NCI-H446 treated with DMSO at 0.1 percent for 48 hours (cell line): ENCODE measurements around the gene EMILIN2.
"Not testable (repeated sequence)": the region's sequence is repeated elsewhere in the genome, so short reads cannot be mapped to it uniquely, and the experiment has no call there.

Experiments
- DNase-seq: peaks from one replicate; lab custom pipeline; 2025; lab: John Stamatoyannopoulos, UW

The EMILIN2 gene

GRCh38 chr18:2900684-2901422, 54.0 kb downstream of the EMILIN2 start:
- no peak for DNase-seq

GRCh38 chr18:2901423-2901985, 54.7 kb downstream of the EMILIN2 start:
- no peak for DNase-seq

DNA sequence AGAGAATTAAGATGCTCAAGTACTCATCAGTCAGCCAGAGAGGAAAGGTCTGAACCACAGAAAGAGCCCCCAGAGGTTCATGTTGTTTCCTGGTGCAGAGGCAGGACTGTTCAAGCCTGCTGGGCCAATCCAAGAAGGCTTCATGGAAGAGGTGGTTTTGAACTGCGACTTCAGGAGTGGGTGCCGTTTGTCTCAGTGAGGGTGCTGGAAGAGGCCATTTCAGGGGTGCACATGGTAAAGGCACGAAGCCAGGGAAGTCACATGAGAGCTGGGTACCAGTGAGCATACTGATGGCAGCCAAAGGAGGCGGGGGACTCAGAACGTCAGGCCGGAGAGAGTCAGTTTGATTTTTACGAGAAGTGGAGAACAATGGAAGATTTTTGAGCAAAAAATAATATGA, 55.5 kb downstream of the EMILIN2 start:
- DNase-seq: no peak

GRCh38 chr18:2903006-2903405, 56.2 kb downstream of the EMILIN2 start:
- DNase-seq: no peak

GRCh38 chr18:2905854-2906703, 59.3 kb downstream of the EMILIN2 start:
- no peak for DNase-seq

DNA sequence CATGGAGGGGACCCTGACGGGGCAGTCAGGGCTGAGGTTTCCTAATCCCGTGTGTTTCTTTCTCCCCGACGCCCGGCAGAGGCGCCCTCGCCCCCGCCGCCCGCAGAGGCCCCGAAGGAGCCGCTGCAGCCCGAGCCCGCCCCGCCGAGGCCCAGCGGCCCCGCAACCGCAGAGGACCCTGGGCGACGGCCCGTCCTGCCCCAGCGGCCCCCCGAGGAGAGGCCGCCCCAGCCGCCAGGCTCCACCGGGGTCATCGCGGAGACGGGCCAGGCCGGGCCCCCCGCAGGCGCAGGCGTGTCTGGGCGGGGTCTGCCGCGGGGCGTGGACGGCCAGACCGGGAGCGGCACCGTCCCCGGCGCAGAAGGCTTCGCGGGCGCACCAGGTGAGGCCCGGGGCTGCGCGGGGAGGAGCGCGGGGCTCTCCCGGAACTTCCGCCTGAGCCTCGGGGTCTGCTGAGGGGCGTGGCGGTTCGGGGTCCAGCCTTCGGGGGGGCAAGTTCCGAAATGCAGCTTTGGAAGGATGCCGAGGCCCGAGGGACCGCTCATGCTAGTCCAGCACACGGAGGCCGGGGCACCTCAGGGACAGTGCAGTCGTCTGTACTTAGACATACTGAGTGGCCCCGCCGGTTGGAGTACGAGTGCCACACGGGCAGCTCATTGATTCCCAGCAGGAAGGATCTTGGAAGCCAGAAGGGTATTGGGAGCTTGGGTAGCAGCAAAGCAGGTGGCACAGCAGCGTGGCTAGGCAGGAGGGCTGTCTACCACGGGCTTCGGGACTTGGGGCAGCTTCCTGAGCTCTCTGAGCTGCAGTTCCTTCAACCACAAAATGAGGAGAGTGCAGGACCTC, 60.1 kb downstream of the EMILIN2 start:
- no peak for DNase-seq

DNA sequence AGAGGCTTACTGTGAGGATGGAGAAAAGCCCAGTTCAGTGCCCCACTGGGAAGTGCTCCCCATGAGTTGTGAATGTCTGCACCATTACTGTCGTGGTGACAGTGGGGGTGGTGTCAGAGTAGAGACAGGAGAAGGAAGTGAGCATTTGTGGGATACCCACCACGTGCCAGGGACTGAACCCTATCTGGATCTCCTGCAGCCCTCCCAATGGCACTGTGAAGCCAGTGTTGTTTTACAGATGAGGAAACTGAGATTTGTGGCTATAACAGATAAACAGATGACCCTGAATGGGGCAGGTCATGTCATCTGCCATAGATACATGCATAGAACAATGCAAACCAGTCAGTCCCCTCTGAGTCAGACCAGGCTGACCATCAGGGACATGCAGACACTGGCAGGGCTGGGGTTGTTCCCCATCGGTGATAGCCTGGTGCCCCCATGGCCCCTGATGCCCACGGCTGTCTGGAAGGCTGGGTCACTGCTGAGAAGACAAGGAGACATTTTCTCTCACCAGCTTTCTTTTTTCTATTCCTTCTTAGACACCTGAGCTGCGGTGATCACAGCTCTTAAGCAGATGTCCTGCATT, 60.8 kb downstream of the EMILIN2 start:
- no peak for DNase-seq

DNA sequence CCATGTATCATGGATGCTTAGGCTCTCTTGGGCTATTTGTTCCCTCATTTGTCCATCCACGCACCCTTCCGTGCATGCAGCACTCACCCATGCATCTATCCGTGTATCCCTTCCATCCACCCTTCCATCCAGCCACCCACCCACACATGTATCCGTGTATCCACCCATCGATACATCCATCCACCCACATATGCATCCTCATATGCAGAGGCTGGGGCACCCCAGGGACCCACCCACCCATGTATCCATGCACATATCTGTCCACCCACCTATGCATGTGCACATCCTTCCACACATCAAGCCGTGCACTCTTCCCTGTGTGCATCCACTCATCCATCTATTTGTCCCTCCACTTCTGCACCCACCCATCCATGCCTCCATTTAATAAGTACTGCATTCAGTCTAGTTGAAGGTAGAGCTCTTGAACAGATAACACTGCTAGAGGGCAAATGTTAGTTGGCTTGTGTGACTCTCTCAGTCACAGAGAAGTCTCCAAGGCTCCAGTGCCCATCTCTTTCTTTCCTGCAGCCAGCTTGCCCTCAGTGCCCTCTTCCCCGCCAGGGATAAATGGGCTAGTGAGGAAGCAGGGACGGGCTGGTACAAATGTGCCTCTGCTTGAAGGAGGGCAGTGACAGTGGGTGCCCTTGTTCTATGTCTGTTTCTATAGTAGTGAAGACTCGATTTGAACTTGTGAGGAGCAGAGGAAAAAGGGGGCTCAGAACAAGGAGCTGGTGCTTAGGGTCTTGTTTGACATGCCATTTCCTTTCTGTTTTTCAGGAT, 61.5 kb downstream of the EMILIN2 start:
- DNase-seq: no peak

DNA sequence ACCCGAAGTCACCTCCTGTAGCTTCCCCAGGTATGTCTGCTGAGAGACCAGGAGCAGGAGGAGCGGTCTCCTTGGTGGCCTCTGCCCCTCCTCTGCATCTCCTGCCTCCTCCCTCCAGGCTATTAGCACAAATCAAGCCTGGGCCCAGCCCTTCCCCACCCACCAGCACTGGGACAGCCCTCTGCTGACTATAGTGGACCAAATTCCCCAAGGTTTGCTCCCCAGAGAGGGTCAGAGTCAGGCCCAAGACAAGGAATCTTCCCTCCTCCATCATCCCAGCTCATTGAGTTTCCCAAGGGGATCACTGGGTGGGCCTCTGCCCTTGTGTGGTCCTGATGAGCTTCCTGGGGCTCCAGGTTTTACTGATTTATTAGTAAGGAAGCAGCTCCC, 62.1 kb downstream of the EMILIN2 start:
- DNase-seq: no peak

GRCh38 chr18:2909431-2910140, 62.8 kb downstream of the EMILIN2 start:
- DNase-seq: no peak

GRCh38 chr18:2910261-2910660, 63.5 kb downstream of the EMILIN2 start:
- DNase-seq: no peak

DNA sequence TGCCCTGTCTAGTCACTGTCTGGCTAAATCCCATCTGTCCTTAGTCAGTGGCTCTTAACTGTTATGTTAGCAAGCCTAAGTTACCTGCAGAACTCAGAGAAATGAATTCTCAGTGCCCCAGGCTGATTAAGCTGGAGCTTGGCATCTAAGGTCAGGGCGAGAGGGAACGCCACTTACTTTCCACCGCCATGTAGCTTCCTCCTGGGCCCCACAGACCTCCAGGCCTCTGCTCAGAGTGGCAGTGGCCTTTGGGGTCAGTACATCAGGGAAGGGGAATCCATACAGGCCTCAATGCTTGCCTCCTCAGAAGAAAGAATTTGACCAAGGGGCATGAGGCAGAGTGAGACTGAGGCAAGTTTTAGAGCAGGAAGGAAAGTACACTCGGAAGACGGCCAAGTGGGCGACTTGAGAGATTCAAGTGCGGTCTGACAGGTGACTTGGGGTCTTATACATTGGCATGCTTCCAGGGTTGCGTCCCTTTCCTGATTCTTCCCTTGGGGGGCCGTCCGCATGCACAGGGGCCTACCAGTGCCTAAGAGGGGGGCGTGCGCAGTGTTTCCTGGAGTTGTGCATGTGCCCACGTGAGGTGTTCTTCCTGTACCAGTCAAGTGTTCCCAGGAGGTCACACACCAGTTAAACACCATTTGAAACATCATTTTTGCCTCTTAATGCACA, 64.1 kb downstream of the EMILIN2 start:
- DNase-seq: no peak

GRCh38 chr18:2911533-2911932, 64.7 kb downstream of the EMILIN2 start:
- DNase-seq: no peak

DNA sequence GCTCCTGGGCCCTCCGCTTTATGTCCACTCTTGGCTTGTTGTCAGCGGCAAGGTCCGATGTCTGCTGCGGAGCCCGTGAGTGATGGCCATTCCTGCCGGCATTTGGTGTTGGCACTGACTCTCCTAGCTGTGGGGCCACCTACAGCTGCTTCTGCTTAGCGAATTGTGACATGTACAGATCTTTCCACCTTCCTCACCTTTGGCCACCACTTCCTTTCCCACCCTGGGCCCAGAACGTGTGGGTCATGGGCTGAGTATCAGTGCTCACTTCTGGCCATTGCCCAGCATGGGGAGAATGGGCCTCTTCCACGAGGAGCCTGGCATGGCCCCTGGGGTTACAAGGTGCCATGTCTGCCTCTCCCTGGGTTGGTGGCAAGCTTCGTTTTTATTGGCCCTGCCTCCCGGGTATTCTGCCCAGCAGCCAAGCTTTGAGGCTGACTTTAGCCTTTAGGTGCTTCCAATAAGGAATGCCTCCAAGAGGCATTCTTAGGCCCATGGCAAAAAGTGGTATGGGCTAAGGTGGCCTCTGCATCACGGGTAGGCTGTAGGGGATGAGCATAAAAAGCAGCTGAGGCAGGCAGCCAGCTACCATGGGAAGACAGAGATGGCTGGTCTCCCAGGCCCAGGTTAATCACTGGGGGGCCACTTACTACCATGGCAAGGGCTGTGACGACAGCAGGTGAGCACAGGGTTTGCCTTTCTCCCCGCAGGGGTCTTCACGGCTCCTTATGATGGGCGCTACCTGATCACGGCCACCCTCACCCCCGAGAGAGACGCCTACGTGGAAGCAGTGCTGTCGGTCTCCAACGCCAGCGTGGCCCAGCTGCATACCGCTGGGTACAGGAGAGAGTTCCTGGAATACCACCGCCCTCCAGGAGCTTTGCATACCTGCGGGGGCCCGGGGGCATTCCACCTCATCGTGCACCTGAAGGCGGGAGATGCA, 65.8 kb downstream of the EMILIN2 start:
- DNase-seq: no peak

- no peak for DNase-seq
Measured at GRCh38 chr18:2913398-2914005, 66.7 kb downstream of the EMILIN2 start.

DNA sequence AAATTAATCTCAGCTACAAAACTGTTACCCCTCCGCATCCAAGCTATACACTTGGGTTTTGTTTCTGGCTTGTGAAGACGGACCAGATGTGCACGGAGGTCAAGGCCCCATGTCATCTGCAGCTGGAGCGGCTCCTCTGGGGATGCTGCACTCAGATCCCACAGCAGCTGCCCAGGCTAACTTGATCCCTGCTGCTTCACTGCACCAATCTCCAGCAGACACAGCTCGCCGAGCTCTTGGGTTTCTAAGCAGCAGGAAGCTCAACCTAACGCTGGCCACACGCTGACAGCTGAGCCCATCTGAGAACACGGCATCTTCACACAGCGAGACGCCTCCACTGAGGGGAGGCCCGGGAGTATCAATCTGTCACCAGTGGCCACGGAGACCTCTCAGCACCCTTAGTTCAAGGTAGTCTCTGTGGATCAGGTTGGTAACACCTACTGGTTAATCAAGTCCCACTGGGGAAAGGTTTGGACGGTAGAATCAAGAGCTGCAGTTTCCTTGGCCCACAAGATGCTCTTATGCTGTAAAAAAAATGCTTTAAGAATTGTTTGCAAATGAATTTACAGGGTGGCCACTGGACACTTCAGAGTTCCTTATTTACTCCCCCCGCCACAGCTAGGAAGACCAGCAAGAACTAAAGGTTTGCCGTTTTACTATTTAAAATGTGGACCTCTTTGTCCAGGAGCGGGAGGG, 67.5 kb downstream of the EMILIN2 start:
- no peak for DNase-seq

DNA sequence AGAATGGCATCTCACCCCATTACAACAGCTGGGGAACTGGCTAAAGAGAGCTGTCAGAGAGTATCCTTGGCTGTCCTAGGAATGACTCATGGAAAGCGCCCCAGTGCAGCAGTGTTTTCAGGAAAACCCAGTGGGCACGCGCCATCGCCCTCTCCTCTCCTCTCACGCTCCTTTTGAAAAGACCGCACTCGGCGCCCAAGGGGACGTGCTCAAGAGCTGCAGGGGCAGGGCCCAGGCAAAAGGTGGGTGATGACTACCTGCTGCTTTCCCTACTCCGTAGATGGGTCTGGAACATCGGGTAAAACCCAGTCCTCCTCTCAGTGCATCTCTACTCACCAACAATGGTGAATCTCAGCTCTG, 68.1 kb downstream of the EMILIN2 start:
- no peak for DNase-seq

DNA sequence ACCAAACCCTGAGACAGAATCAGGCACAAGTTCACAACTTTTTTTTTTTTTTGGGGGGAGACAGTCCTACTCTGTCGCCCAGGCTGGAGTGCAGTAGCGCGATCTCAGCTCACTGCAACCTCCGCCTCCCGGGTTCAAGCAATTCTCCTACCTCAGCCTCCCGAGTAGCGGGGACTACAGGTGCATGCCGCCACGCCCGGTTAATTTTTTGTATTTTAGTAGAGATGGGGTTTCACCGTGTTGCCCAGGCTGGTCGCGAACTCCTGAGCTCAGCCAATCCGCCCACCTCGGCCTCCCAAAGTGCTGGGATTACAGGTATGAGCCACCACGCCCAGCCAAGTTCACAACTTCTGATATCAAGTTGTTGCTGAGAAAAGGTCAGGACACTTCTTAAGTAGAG, 68.7 kb downstream of the EMILIN2 start:
- not testable (repeated sequence) for DNase-seq
